Fibroblast of lung (primary cell): Measurements from ENCODE around the gene TAS1R3. TPM values are rescaled to one million over a fixed set of nuclear protein-coding genes. Genes with fewer than 3 reads are reported as not detected.

Experiments used
- DNase-seq, 2 donors: peaks; one replicate each; pipeline versions ENCODE4 v3.0.0 to v3.0.0-alpha.2; 2010; ENCODE audit warnings: low read depth in 2 of 2
- H2AFZ ChIP-seq: 2 replicates; pipeline ENCODE4 v1.5.1; 2012; ENCODE audit warnings: low read length, control low read depth, inconsistent platforms
- H3K27ac ChIP-seq: 2 replicates; pipeline ENCODE4 v1.5.1; 2011; ENCODE audit warnings: low read length, control low read depth; ENCODE audit not compliant: insufficient read depth
- H3K27me3 ChIP-seq: 2 replicates; pipeline ENCODE4 v1.5.1; 2011; ENCODE audit warnings: mild to moderate bottlenecking, low read length; ENCODE audit not compliant: control insufficient read depth, insufficient read depth
- H3K36me3 ChIP-seq: 2 replicates; pipeline ENCODE4 v1.5.1; 2011; ENCODE audit warnings: low read length; ENCODE audit not compliant: control insufficient read depth, insufficient read depth
- H3K4me1 ChIP-seq: 2 replicates; pipeline ENCODE4 v1.5.1; 2011; ENCODE audit warnings: low read length; ENCODE audit not compliant: control insufficient read depth, insufficient read depth; ENCODE audit errors: extremely low read depth
- H3K4me2 ChIP-seq: 2 replicates; pipeline ENCODE4 v1.5.1; 2011; ENCODE audit warnings: low read length, control low read depth; ENCODE audit not compliant: insufficient read depth; ENCODE audit errors: extremely low read depth
- H3K4me3 ChIP-seq, 4 experiments: fragments of 200-600 bp in 1 of 4; sonication (generic) in 1 of 4; replicated peaks in 1 of 4; 2 replicates each; pipeline ENCODE4 v1.5.1; 2011 to 2016; ENCODE audit warnings: low read length in 4 of 4, low read depth in 3 of 4, mild to moderate bottlenecking in 3 of 4, control low read depth in 2 of 4, inconsistent platforms in 1 of 4, mixed read lengths in 1 of 4; ENCODE audit not compliant: insufficient read depth in 1 of 4; ENCODE audit errors: control extremely low read depth in 1 of 4
- H3K79me2 ChIP-seq: 2 replicates; pipeline ENCODE4 v1.5.1; 2012; ENCODE audit warnings: mild to moderate bottlenecking, low read length, inconsistent platforms; ENCODE audit not compliant: control insufficient read depth, insufficient read depth
- H3K9ac ChIP-seq: 2 replicates; pipeline ENCODE4 v1.5.1; 2011; ENCODE audit warnings: mild to moderate bottlenecking, low read length, control low read depth; ENCODE audit not compliant: insufficient read depth
- H3K9me3 ChIP-seq: 2 replicates; pipeline ENCODE4 v1.5.1; 2012; ENCODE audit warnings: low read depth, low read length; ENCODE audit not compliant: control insufficient read depth, insufficient read depth
- H4K20me1 ChIP-seq: 2 replicates; pipeline ENCODE4 v1.5.1; 2011; ENCODE audit warnings: low read length; ENCODE audit not compliant: control insufficient read depth, insufficient read depth; ENCODE audit errors: extremely low read depth
- CTCF ChIP-seq, 2 donors: IDR thresholded peaks in 1 of 2; conservative IDR thresholded peaks in 1 of 2; 1 replicate in 1 of 2; 2 replicates in 1 of 2; pipeline ENCODE4 v1.5.1; 2011 to 2012; ENCODE audit warnings: low read length in 2 of 2, control low read depth in 1 of 2, inconsistent platforms in 1 of 2, low read depth in 1 of 2, mild to moderate bottlenecking in 1 of 2
- EZH2 ChIP-seq: IDR thresholded peaks from 2 replicates; pipeline ENCODE4 v1.5.1; 2012; ENCODE audit warnings: low read length, control low read depth, mild to moderate bottlenecking; ENCODE audit errors: missing control alignments
- polyA plus RNA-seq, 2 donors: library from polyadenylated mRNA; depleted of rRNA in 1 of 2; stranded (reverse) in 1 of 2; unstranded in 1 of 2; fragments of >200 nt; gene quantifications; 2 replicates each; pipeline ENCODE4 v1.2.1, GENCODE V29; 2011 to 2012; ENCODE audit warnings: missing spikeins in 1 of 2
- total RNA-seq: library from RNA; depleted of rRNA; stranded (reverse); fragments of >200 nt; gene quantifications from 2 replicates; pipeline ENCODE4 v1.2.1, GENCODE V29; 2014

TAS1R3 gene
- total and polyA plus RNA-seq, 2 donors (not counting 1 experiment from before 2014, with no cell fraction given) = 0.02 to 0.17 TPM

- H2AFZ ChIP-seq = no peak overlapping the region
- H4K20me1 ChIP-seq = no peaks in the 10 kb centered on the region
- no peak overlapping the region for H3K4me2 ChIP-seq
- no peaks in the 10 kb centered on the region for H3K27me3 ChIP-seq
- H3K9me3 ChIP-seq = no peaks in the 10 kb centered on the region
- DNase-seq = no peak
- no peak overlapping the region for H3K4me3 ChIP-seq
- peaks cover 1% of the 10 kb centered on the region for H3K79me2 ChIP-seq
- peaks cover 5% of the 10 kb centered on the region for H3K36me3 ChIP-seq
- no peak overlapping the region for H3K27ac ChIP-seq
- TF ChIP-seq EZH2 (no peak), CTCF (conservative IDR thresholded peaks at IDR 0.05 in 1 of 2, IDR thresholded peaks at IDR 0.05 in 1 of 2; ENCODE audit: low read depth in 1 of 2, low read length in 2 of 2) (no peak)
- no peak overlapping the region for H3K9ac ChIP-seq
- peaks cover 2% of the 10 kb centered on the region for H3K4me1 ChIP-seq
Measured at GRCh38 chr1:1380860-1381259, 49.8 kb downstream of the TAS1R3 start.

- Histone ChIP-seq H3K36me3 (peaks cover 8% of the 10 kb centered on the region), H3K27ac (no peak overlapping the region), H2AFZ (no peak overlapping the region), H3K4me3 (no peak overlapping the region), H3K79me2 (peaks cover 1% of the 10 kb centered on the region), H3K9me3 (no peaks in the 10 kb centered on the region), H3K9ac (no peak overlapping the region), H3K4me1 (no peaks in the 10 kb centered on the region), H3K27me3 (no peaks in the 10 kb centered on the region), H3K4me2 (no peak overlapping the region), H4K20me1 (no peaks in the 10 kb centered on the region)
- TF ChIP-seq EZH2 (no peak), CTCF (conservative IDR thresholded peaks at IDR 0.05 in 1 of 2, IDR thresholded peaks at IDR 0.05 in 1 of 2; ENCODE audit: low read depth in 1 of 2, low read length in 2 of 2) (no peak)
- no peak for DNase-seq
Measured at GRCh38 chr1:1381294-1381693, 50.2 kb downstream of the TAS1R3 start.

Other genes with a start within 250 kb of the TAS1R3 start
- gene C1orf159, start 215.2 kb upstream of the TAS1R3 start, total RNA-seq = 3.1 and 3.3 TPM in 2 replicates
- 2.6 and 3.4 TPM in 2 replicates for gene C1orf159, start 215.2 kb upstream of the TAS1R3 start, polyA plus RNA-seq
- gene TTLL10, start 157.4 kb upstream of the TAS1R3 start, total RNA-seq = under 0.01 TPM in 1 of 2 replicates, not detected in the other
- gene TTLL10, start 157.4 kb upstream of the TAS1R3 start, polyA plus RNA-seq = not detected in 2 replicates
- 0.77 and 1.3 TPM in 2 replicates for gene TNFRSF18, start 124.7 kb upstream of the TAS1R3 start, total RNA-seq
- 0.10 TPM in 1 of 2 replicates, not detected in the other for gene TNFRSF18, start 124.7 kb upstream of the TAS1R3 start, polyA plus RNA-seq
- under 0.01 and 0.17 TPM in 2 replicates for gene TNFRSF4, start 117.1 kb upstream of the TAS1R3 start, total RNA-seq
- 0.05 TPM in 1 of 2 replicates, not detected in the other for gene TNFRSF4, start 117.1 kb upstream of the TAS1R3 start, polyA plus RNA-seq
- gene SDF4, start 99.3 kb upstream of the TAS1R3 start, total RNA-seq = 81.9 and 127 TPM in 2 replicates
- 133 and 180 TPM in 2 replicates for gene SDF4, start 99.3 kb upstream of the TAS1R3 start, polyA plus RNA-seq
- gene B3GALT6, start 99.0 kb upstream of the TAS1R3 start, total RNA-seq = 19.3 and 19.5 TPM in 2 replicates
- gene B3GALT6, start 99.0 kb upstream of the TAS1R3 start, polyA plus RNA-seq = 15.7 and 17.9 TPM in 2 replicates
- gene C1QTNF12, start 84.6 kb upstream of the TAS1R3 start, total RNA-seq = 1.0 and 4.1 TPM in 2 replicates
- gene C1QTNF12, start 84.6 kb upstream of the TAS1R3 start, polyA plus RNA-seq = 0.27 and 0.60 TPM in 2 replicates
- gene UBE2J2, start 57.4 kb upstream of the TAS1R3 start, total RNA-seq = 39.5 and 47.2 TPM in 2 replicates
- gene UBE2J2, start 57.4 kb upstream of the TAS1R3 start, polyA plus RNA-seq = 32.3 and 50.9 TPM in 2 replicates
- 1.0 and 2.5 TPM in 2 replicates for gene SCNN1D, start 50.8 kb upstream of the TAS1R3 start, total RNA-seq
- 0.44 TPM in 2 replicates for gene SCNN1D, start 50.8 kb upstream of the TAS1R3 start, polyA plus RNA-seq
- gene ACAP3, start 23.4 kb upstream of the TAS1R3 start, total RNA-seq = 34.7 and 50.9 TPM in 2 replicates
- 15.3 and 15.7 TPM in 2 replicates for gene ACAP3, start 23.4 kb upstream of the TAS1R3 start, polyA plus RNA-seq
- gene PUSL1, start 22.7 kb upstream of the TAS1R3 start, total RNA-seq = 12.7 and 13.1 TPM in 2 replicates
- 7.1 and 9.6 TPM in 2 replicates for gene PUSL1, start 22.7 kb upstream of the TAS1R3 start, polyA plus RNA-seq
- gene INTS11, start 6.6 kb upstream of the TAS1R3 start, total RNA-seq = 46.2 and 69.2 TPM in 2 replicates
- 44.1 and 73.0 TPM in 2 replicates for gene INTS11, start 6.6 kb upstream of the TAS1R3 start, polyA plus RNA-seq
- 9.0 and 10.1 TPM in 2 replicates for gene CPTP, start 6.5 kb upstream of the TAS1R3 start, total RNA-seq
- 6.0 and 6.2 TPM in 2 replicates for gene CPTP, start 6.5 kb upstream of the TAS1R3 start, polyA plus RNA-seq
- gene DVL1, start 18.1 kb downstream of the TAS1R3 start, total RNA-seq = 78.3 and 107 TPM in 2 replicates
- 9.1 and 12.5 TPM in 2 replicates for gene DVL1, start 18.1 kb downstream of the TAS1R3 start, polyA plus RNA-seq
- 262 and 397 TPM in 2 replicates for gene MXRA8, start 27.3 kb downstream of the TAS1R3 start, total RNA-seq
- 205 and 239 TPM in 2 replicates for gene MXRA8, start 27.3 kb downstream of the TAS1R3 start, polyA plus RNA-seq
- gene AURKAIP1, start 43.9 kb downstream of the TAS1R3 start, total RNA-seq = 83.2 and 85.2 TPM in 2 replicates
- 42.2 and 66.9 TPM in 2 replicates for gene AURKAIP1, start 43.9 kb downstream of the TAS1R3 start, polyA plus RNA-seq
- 87.1 and 102 TPM in 2 replicates for gene CCNL2, start 68.1 kb downstream of the TAS1R3 start, total RNA-seq
- 70.5 and 116 TPM in 2 replicates for gene CCNL2, start 68.1 kb downstream of the TAS1R3 start, polyA plus RNA-seq
- 80.1 and 81.7 TPM in 2 replicates for gene MRPL20, start 76.0 kb downstream of the TAS1R3 start, total RNA-seq
- gene MRPL20, start 76.0 kb downstream of the TAS1R3 start, polyA plus RNA-seq = 150 and 188 TPM in 2 replicates
- 1.3 and 2.0 TPM in 2 replicates for gene ANKRD65, start 90.0 kb downstream of the TAS1R3 start, total RNA-seq
- 0.84 and 1.9 TPM in 2 replicates for gene ANKRD65, start 90.0 kb downstream of the TAS1R3 start, polyA plus RNA-seq
- 2.6 and 3.1 TPM in 2 replicates for gene VWA1, start 104.4 kb downstream of the TAS1R3 start, total RNA-seq
- gene VWA1, start 104.4 kb downstream of the TAS1R3 start, polyA plus RNA-seq = 1.7 and 2.5 TPM in 2 replicates
- gene ATAD3C, start 118.4 kb downstream of the TAS1R3 start, total RNA-seq = under 0.01 and 0.17 TPM in 2 replicates
- gene ATAD3C, start 118.4 kb downstream of the TAS1R3 start, polyA plus RNA-seq = not detected in 2 replicates
- gene ATAD3B, start 140.5 kb downstream of the TAS1R3 start, total RNA-seq = 14.4 and 15.0 TPM in 2 replicates
- gene ATAD3B, start 140.5 kb downstream of the TAS1R3 start, polyA plus RNA-seq = 7.0 and 11.6 TPM in 2 replicates
- gene ATAD3A, start 180.9 kb downstream of the TAS1R3 start, total RNA-seq = 14.4 and 18.0 TPM in 2 replicates
- 12.5 and 19.8 TPM in 2 replicates for gene ATAD3A, start 180.9 kb downstream of the TAS1R3 start, polyA plus RNA-seq
- gene TMEM240, start 209.3 kb downstream of the TAS1R3 start, total RNA-seq = 4.9 and 5.4 TPM in 2 replicates
- 1.3 and 1.4 TPM in 2 replicates for gene TMEM240, start 209.3 kb downstream of the TAS1R3 start, polyA plus RNA-seq
- gene SSU72, start 243.6 kb downstream of the TAS1R3 start, total RNA-seq = 65.1 and 72.7 TPM in 2 replicates
- 127 and 135 TPM in 2 replicates for gene SSU72, start 243.6 kb downstream of the TAS1R3 start, polyA plus RNA-seq